Breast epithelium (tissue), 4 donors: ENCODE data around the gene KLHL8. TPM values are rescaled to one million over a fixed set of nuclear protein-coding genes. Genes with fewer than 3 reads are reported as not detected.

Experiments
- DNase-seq, 2 donors: peaks; one replicate each; pipeline ENCODE4 v3.0.0-alpha.2; 2019; ENCODE audit warnings: low spot score in 2 of 2
- H3K27ac ChIP-seq, 2 donors: fragments of 200-600 bp; sonication (generic) in 1 of 2; one replicate each; pipeline ENCODE4 v1.5.1; 2016 to 2019; ENCODE audit warnings: mild to moderate bottlenecking in 1 of 2
- H3K27me3 ChIP-seq, 2 donors: fragments of 200-600 bp; sonication (generic) in 1 of 2; one replicate each; pipeline versions ENCODE4 v1.5.1 to v1.6.0; 2017 to 2019; ENCODE audit warnings: control low read depth in 1 of 2, mild to moderate bottlenecking in 1 of 2
- H3K36me3 ChIP-seq: fragments of 200-600 bp; one replicate; pipeline ENCODE4 v1.5.1; 2019
- H3K4me1 ChIP-seq, 2 donors: fragments of 200-600 bp; sonication (generic); one replicate each; pipeline ENCODE4 v1.5.1; 2016 to 2019; ENCODE audit warnings: control low read depth in 1 of 2
- H3K4me3 ChIP-seq, 3 donors: fragments of 200-600 bp; sonication (generic); 1 replicate in 2 of 3; 2 replicates in 1 of 3; pipeline ENCODE4 v1.5.1; 2016 to 2019; ENCODE audit warnings: mild to moderate bottlenecking in 3 of 3, moderate library complexity in 2 of 3
- H3K9me3 ChIP-seq, 2 donors: fragments of 200-600 bp; sonication (generic) in 1 of 2; one replicate each; pipeline ENCODE4 v1.5.1; 2016 to 2019; ENCODE audit warnings: control low read depth in 1 of 2
- POLR2A ChIP-seq: fragments of 450-650 bp; IDR thresholded peaks from one replicate; pipeline ENCODE4 v1.6.1; 2016; ENCODE audit warnings: antibody characterized with exemption, mild to moderate bottlenecking, moderate library complexity
- POLR2AphosphoS5 ChIP-seq, 3 donors: sonication (generic); formaldehyde crosslinking; IDR thresholded peaks; one replicate each; pipeline ENCODE4 v1.6.1; 2017; ENCODE audit warnings: antibody characterized with exemption in 3 of 3
- intact Hi-C: fragments of 100-400 bp; cut with DNase I; formaldehyde crosslinking; loops from one replicate; pipeline ENCODE4 v1.15.1; 2023; ENCODE audit warnings: low total_unique reads
- total RNA-seq, 3 donors: library from RNA; depleted of rRNA; stranded (reverse); fragments of >200 nt; gene quantifications; one replicate each; pipeline ENCODE4 v1.1.0, GENCODE V29; 2016
- TF ChIP-seq, protein P1 (sequence below), 3 donors: fragments of 450-650 bp; IDR thresholded peaks; one replicate each; pipeline ENCODE4 v1.5.1; 2016 to 2017; ENCODE audit warnings: antibody characterized with exemption in 3 of 3, mild to moderate bottlenecking in 3 of 3, moderate library complexity in 3 of 3

The KLHL8 gene
- total RNA-seq, 3 donors from 2014 or later = 14.2 to 15.7 (median 14.6) TPM

DNA sequence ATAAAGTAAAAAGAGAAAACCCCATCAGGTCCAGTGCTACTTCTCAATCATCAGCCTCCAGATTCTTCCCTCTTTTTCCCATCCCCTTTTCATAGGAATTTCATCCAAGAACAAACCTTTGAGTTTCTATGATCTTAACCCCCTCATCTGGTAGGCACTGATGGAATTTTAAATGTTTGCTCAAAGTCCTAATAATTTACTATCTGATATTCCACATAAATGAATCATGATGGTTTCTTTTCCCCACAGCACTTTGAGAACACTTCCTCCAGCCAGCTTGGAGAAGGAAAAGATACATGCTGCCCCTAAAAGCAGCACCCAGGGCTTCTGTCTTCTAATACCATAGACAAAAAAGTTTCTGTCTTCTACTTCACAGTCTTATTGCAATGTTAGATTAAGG, 19.4 kb upstream of the KLHL8 start:
- no peaks in the 10 kb centered on the region for H3K27me3 ChIP-seq
- TF ChIP-seq POLR2AphosphoS5 (IDR thresholded peaks at IDR 0.05) = no peak
- TF ChIP-seq, protein P1, sequence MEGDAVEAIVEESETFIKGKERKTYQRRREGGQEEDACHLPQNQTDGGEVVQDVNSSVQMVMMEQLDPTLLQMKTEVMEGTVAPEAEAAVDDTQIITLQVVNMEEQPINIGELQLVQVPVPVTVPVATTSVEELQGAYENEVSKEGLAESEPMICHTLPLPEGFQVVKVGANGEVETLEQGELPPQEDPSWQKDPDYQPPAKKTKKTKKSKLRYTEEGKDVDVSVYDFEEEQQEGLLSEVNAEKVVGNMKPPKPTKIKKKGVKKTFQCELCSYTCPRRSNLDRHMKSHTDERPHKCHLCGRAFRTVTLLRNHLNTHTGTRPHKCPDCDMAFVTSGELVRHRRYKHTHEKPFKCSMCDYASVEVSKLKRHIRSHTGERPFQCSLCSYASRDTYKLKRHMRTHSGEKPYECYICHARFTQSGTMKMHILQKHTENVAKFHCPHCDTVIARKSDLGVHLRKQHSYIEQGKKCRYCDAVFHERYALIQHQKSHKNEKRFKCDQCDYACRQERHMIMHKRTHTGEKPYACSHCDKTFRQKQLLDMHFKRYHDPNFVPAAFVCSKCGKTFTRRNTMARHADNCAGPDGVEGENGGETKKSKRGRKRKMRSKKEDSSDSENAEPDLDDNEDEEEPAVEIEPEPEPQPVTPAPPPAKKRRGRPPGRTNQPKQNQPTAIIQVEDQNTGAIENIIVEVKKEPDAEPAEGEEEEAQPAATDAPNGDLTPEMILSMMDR (IDR thresholded peaks at IDR 0.05) = no peak
- no peak for TF ChIP-seq POLR2A
- no peak overlapping the region for H3K27ac ChIP-seq
- no peak overlapping the region for H3K4me3 ChIP-seq
- no peaks in the 10 kb centered on the region for H3K36me3 ChIP-seq
- DNase-seq = no peak
- intact Hi-C loops = loop anchor here (10.0 kb wide), 1 partner anchor 85 kb away; no protein-coding TSS in a partner anchor
- no peaks in the 10 kb centered on the region for H3K4me1 ChIP-seq
- H3K9me3 ChIP-seq = peaks cover 4 to 22% of the 10 kb centered on the region in 2 donors

DNA sequence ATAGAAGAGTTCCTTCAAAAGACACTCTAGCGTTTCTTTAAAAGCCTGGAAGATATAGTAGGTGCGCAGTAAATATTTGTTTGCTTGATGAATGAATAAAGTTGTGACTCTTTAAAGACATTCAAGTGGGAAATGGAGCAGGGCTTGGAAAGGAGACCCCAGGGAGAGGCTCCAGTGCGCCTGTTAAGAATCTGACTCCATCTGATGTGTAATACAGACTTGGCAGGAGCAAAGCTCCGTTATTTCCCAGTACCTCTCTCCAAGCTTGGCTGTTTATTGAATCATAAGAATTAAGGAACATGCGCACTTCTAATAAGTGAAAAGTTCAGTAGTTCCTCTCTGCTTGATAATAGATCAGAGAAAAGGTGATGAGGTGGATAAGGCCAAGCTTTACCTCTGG, 18.8 kb upstream of the KLHL8 start:
- Histone ChIP-seq H3K4me3 (no peak overlapping the region), H3K9me3 (peaks cover 4 to 22% of the 10 kb centered on the region in 2 donors), H3K4me1 (no peaks in the 10 kb centered on the region), H3K36me3 (no peaks in the 10 kb centered on the region), H3K27me3 (no peaks in the 10 kb centered on the region), H3K27ac (no peak overlapping the region)
- DNase-seq = no peak
- no peak for TF ChIP-seq POLR2A
- TF ChIP-seq, protein P1 (IDR thresholded peaks at IDR 0.05) = no peak
- TF ChIP-seq POLR2AphosphoS5 (IDR thresholded peaks at IDR 0.05) = no peak
- intact Hi-C loops = loop anchor here (10.0 kb wide), 1 partner anchor 84 kb away; no protein-coding TSS in a partner anchor

DNA sequence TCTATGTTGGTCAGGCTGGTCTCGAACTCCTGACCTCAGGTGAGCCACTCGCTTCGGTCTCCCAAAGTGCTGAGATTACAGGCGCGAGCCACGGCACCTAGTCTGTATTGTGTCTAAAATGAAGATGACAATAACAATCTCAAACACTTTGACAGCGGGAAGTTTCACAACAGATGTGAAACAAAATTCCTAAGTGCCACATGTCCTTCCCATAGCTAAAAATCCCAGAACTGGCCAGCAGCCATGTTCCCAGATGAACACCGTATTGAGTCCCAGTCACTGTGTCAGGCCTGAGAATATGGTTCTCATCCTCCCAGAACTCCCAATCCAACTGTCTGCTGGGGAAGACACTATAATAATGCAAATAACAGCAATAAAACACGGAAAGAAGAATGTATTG, 16.4 kb upstream of the KLHL8 start:
- H3K9me3 ChIP-seq = peaks cover 0 to under 1% of the 10 kb centered on the region in 2 donors
- no peak overlapping the region for H3K4me3 ChIP-seq
- H3K4me1 ChIP-seq = no peaks in the 10 kb centered on the region
- H3K36me3 ChIP-seq = no peaks in the 10 kb centered on the region
- TF ChIP-seq POLR2A (no peak), POLR2AphosphoS5 (IDR thresholded peaks at IDR 0.05) (no peak)
- TF ChIP-seq, protein P1 (IDR thresholded peaks at IDR 0.05) = no peak
- no peak overlapping the region for H3K27ac ChIP-seq
- H3K27me3 ChIP-seq = no peaks in the 10 kb centered on the region
- intact Hi-C loops = loop anchor here (10.0 kb wide), 1 partner anchor 82 kb away; no protein-coding TSS in a partner anchor
- no peak for DNase-seq

DNA sequence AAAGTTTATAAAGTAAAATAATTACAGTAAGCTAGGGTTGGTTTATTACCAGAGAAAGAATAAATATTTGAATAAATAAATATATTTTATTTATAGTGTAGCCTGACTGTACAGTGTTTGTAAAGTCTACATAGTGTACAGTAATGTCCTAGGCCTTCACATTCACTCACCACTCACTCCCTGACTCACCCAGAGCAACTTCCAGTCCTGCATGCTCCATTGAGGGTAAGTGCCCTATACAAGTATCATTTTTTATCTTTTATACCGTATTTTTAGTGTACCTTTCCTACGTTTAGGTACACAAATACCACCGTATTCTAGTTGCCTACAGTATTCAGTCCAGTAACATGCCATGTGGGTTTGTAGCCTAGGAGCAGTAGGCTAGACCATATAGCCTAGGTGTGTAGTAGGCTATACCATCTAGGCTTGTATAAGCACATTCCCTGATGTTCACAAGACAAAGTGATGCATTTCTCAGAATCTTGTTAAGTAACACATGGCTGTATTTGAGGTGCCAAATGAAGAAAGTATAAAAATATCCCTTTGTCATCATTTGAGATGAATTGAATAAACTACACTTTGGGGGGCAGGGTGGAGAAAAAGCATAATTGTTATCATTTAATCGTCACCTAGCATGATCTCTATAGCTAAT, 14.7 kb upstream of the KLHL8 start:
- TF ChIP-seq POLR2AphosphoS5 (IDR thresholded peaks at IDR 0.05) (no peak), POLR2A (no peak)
- TF ChIP-seq, protein P1 (IDR thresholded peaks at IDR 0.05) = no peak
- intact Hi-C loops = loop anchor here (10.0 kb wide), 1 partner anchor 80 kb away; no protein-coding TSS in a partner anchor

DNA sequence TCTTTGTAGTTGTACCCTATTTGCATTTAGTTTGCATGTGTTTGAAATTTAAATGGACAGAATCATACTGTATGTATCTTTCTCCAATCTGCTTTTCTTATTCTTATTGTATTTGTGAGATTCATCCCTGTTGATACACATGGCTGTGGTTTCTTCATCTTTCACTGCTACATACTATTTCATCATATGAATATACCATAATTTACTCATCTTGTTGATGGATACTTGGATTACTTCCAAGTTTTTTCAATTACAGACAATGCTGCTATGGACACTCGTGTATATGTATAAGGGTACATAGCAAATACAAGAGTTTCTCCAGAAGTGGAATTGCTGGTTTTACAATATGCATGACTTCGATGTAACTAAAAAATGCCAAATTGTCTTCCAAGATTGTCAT, 11.8 kb upstream of the KLHL8 start:
- Histone ChIP-seq H3K9me3 (no peaks in the 10 kb centered on the region), H3K4me3 (no peak overlapping the region), H3K4me1 (no peaks in the 10 kb centered on the region), H3K27me3 (no peaks in the 10 kb centered on the region), H3K36me3 (no peaks in the 10 kb centered on the region), H3K27ac (no peak overlapping the region)
- intact Hi-C loops = loop anchor here (10.0 kb wide), 1 partner anchor 77 kb away; no protein-coding TSS in a partner anchor
- no peak for DNase-seq
- TF ChIP-seq, protein P1 (IDR thresholded peaks at IDR 0.05) = no peak
- TF ChIP-seq POLR2AphosphoS5 (IDR thresholded peaks at IDR 0.05) (no peak), POLR2A (no peak)

More for the DNA sequence above, 14.7 kb upstream of the KLHL8 start:
- H3K36me3 ChIP-seq = no peaks in the 10 kb centered on the region
- H3K4me1 ChIP-seq = no peaks in the 10 kb centered on the region
- H3K9me3 ChIP-seq = no peaks in the 10 kb centered on the region
- no peaks in the 10 kb centered on the region for H3K27me3 ChIP-seq
- H3K27ac ChIP-seq = no peak overlapping the region
- no peak for DNase-seq
- peak overlapping the region; percentile 42 to 63 (median 49) for H3K4me3 ChIP-seq
